Mesothelial cell of epicardium (in vitro differentiated cells): Measurements from ENCODE around the gene EFCAB12. TPM values are rescaled to one million over a fixed set of nuclear protein-coding genes. Genes with fewer than 3 reads are reported as not detected.

ENCODE experiments used
- DNase-seq, 2 experiments: peaks; one replicate each; pipeline ENCODE4 v3.0.0; 2021; ENCODE audit warnings: low spot score in 2 of 2; ENCODE audit not compliant: unreplicated experiment in 2 of 2
- H3K27ac Mint-ChIP-seq: 2 replicates; pipeline ENCODE4 v1.8.0; 2021; ENCODE audit warnings: mixed read lengths
- H3K27me3 Mint-ChIP-seq: 2 replicates; pipeline ENCODE4 v1.8.0; 2021; ENCODE audit warnings: low read depth, mixed read lengths
- H3K36me3 Mint-ChIP-seq: 2 replicates; pipeline ENCODE4 v1.8.0; 2021; ENCODE audit warnings: mixed read lengths
- H3K4me1 Mint-ChIP-seq: 2 replicates; pipeline ENCODE4 v1.8.0; 2021; ENCODE audit warnings: mixed read lengths
- H3K4me3 Mint-ChIP-seq: 2 replicates; pipeline ENCODE4 v1.8.0; 2021; ENCODE audit warnings: mild to moderate bottlenecking, moderate library complexity, mixed read lengths
- H3K9me3 Mint-ChIP-seq: 2 replicates; pipeline ENCODE4 v1.8.0; 2021; ENCODE audit warnings: mixed read lengths
- CTCF ChIP-seq: fragments of 200-600 bp; sonication (generic); IDR thresholded peaks from one replicate; pipeline ENCODE4 v1.5.0; 2021; ENCODE audit warnings: antibody characterized with exemption; ENCODE audit not compliant: unreplicated experiment
- total RNA-seq: library from RNA; stranded (reverse); gene quantifications from 3 replicates; pipeline ENCODE4 v1.2.1, GENCODE V29; 2021

Gene EFCAB12
- total RNA-seq, 1 donor from 2014 or later = 0.74 TPM

GRCh38 chr3:129371041-129371826, 57.2 kb downstream of the EFCAB12 start:
- no peaks in the 10 kb centered on the region for H3K9me3 Mint-ChIP-seq
- TF ChIP-seq CTCF = no peak
- no peaks in the 10 kb centered on the region for H3K36me3 Mint-ChIP-seq
- DNase-seq = no peak
- H3K4me3 Mint-ChIP-seq = no peak overlapping the region
- no peaks in the 10 kb centered on the region for H3K27me3 Mint-ChIP-seq
- H3K4me1 Mint-ChIP-seq = no peaks in the 10 kb centered on the region
- H3K27ac Mint-ChIP-seq = no peak overlapping the region

GRCh38 chr3:129370248-129370964, 58.0 kb downstream of the EFCAB12 start:
- DNase-seq = no peak
- no peaks in the 10 kb centered on the region for H3K9me3 Mint-ChIP-seq
- TF ChIP-seq CTCF = no peak
- H3K36me3 Mint-ChIP-seq = no peaks in the 10 kb centered on the region
- H3K27ac Mint-ChIP-seq = no peak overlapping the region
- no peaks in the 10 kb centered on the region for H3K4me1 Mint-ChIP-seq
- H3K4me3 Mint-ChIP-seq = no peak overlapping the region
- H3K27me3 Mint-ChIP-seq = no peaks in the 10 kb centered on the region

DNA sequence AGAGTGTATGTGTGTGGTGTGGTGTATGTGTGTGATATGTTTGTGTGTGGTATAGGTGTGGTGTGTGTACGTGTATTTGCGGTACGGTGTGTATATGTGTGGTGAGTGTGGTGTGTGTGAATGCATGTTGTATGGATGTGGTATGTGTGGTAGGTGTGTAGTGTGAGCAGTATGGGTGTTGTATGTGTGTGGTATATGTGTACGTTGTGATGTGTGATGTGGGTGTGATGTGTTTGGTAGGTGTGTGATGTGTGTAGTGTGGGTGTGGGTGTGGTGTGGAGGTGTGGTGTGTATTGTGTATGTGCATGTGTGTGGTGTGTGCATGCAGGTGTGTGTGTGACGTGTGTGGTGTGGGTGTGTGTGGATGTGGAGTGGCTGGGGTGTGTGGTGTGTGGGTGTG, 58.7 kb downstream of the EFCAB12 start:
- H3K9me3 Mint-ChIP-seq = no peaks in the 10 kb centered on the region
- peaks cover 2% of the 10 kb centered on the region for H3K36me3 Mint-ChIP-seq
- TF ChIP-seq CTCF = no peak
- no peak for DNase-seq
- peaks cover 2% of the 10 kb centered on the region for H3K27me3 Mint-ChIP-seq
- H3K4me1 Mint-ChIP-seq = no peaks in the 10 kb centered on the region
- no peak overlapping the region for H3K4me3 Mint-ChIP-seq
- H3K27ac Mint-ChIP-seq = no peak overlapping the region

- no peak for DNase-seq
- no peaks in the 10 kb centered on the region for H3K9me3 Mint-ChIP-seq
- peaks cover 2% of the 10 kb centered on the region for H3K27me3 Mint-ChIP-seq
- H3K36me3 Mint-ChIP-seq = peaks cover 5% of the 10 kb centered on the region
- no peak overlapping the region for H3K27ac Mint-ChIP-seq
- TF ChIP-seq CTCF = no peak
- H3K4me3 Mint-ChIP-seq = no peak overlapping the region
- no peaks in the 10 kb centered on the region for H3K4me1 Mint-ChIP-seq
Measured at GRCh38 chr3:129367821-129368220, 60.6 kb downstream of the EFCAB12 start.

DNA sequence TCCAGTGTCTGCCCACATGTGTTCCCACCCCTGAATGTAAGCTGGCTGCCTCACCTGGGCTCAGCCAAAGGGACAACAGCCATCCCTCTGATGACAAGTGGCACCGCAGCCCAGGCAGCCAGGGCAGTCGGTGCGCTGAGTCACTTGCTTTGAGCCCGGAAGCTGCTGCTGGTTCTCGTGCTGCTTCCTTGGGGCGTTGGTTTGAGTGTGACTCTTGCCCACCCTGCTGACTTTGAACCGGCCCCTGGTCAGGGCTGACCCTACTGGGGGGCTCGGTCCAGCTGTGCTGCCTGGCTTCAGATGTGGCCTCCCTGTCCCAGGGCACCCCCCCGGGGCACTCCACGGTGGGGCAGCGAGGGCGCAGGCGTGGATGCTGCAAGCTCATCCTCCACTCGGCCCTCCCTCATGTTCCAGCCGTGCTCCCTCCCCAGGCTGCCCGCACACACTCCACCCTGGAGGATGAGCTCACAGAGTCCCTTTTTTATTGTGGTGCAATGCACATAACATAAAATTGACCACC, 62.1 kb downstream of the EFCAB12 start:
- peaks cover under 1% of the 10 kb centered on the region for H3K4me1 Mint-ChIP-seq
- peaks cover 5% of the 10 kb centered on the region for H3K36me3 Mint-ChIP-seq
- peaks cover 2% of the 10 kb centered on the region for H3K27me3 Mint-ChIP-seq
- DNase-seq = no peak
- no peak for TF ChIP-seq CTCF
- H3K4me3 Mint-ChIP-seq = no peak overlapping the region
- no peak overlapping the region for H3K27ac Mint-ChIP-seq
- no peaks in the 10 kb centered on the region for H3K9me3 Mint-ChIP-seq
